ENCODE results near the gene NRF1.

NRF1 gene

GRCh38 chr7:129780974-129781927 is 169.7 kb downstream of the NRF1 start:
- Histone ChIP-seq H3K27me3 (ENCODE audit: control insufficient read depth, insufficient read depth, low read length) (peaks cover 66% of the 10 kb centered on the region), H3K4me1 (ENCODE audit: control insufficient read depth, insufficient read depth, low read length) (peaks cover 2% of the 10 kb centered on the region), H3K9ac (ENCODE audit: low read length) (no peak overlapping the region), H3K36me3 (ENCODE audit: control insufficient read depth, insufficient read depth, low read length) (no peaks in the 10 kb centered on the region), H3K27ac (ENCODE audit: low read depth, low read length) (no peak overlapping the region), H3K4me3 (ENCODE audit: low read length) (no peak overlapping the region)

GRCh38 chr7:129781928-129782817 is 170.7 kb downstream of the NRF1 start:
- no peak overlapping the region for H3K4me3 ChIP-seq (ENCODE audit: low read length)

GRCh38 chr7:129782818-129783583 is 171.5 kb downstream of the NRF1 start:
- H3K4me1 ChIP-seq (ENCODE audit: control insufficient read depth, insufficient read depth, low read length), result peaks cover 2% of the 10 kb centered on the region
- no peak overlapping the region for H3K9ac ChIP-seq (ENCODE audit: low read length)
- no peak overlapping the region for H3K4me3 ChIP-seq (ENCODE audit: low read length)
- peaks cover 60% of the 10 kb centered on the region for H3K27me3 ChIP-seq (ENCODE audit: control insufficient read depth, insufficient read depth, low read length)
- H3K36me3 ChIP-seq (ENCODE audit: control insufficient read depth, insufficient read depth, low read length), result no peaks in the 10 kb centered on the region
- H3K27ac ChIP-seq (ENCODE audit: low read depth, low read length), result no peak overlapping the region

More at GRCh38 chr7:129781928-129782817, 170.7 kb downstream of the NRF1 start:
- Histone ChIP-seq H3K4me1 (ENCODE audit: control insufficient read depth, insufficient read depth, low read length) (peaks cover 2% of the 10 kb centered on the region), H3K36me3 (ENCODE audit: control insufficient read depth, insufficient read depth, low read length) (no peaks in the 10 kb centered on the region), H3K27me3 (ENCODE audit: control insufficient read depth, insufficient read depth, low read length) (peaks cover 66% of the 10 kb centered on the region), H3K9ac (ENCODE audit: low read length) (no peak overlapping the region), H3K27ac (ENCODE audit: low read depth, low read length) (no peak overlapping the region)

- Histone ChIP-seq H3K27ac (ENCODE audit: low read depth, low read length) (no peak overlapping the region), H3K4me3 (ENCODE audit: low read length) (no peak overlapping the region), H3K36me3 (ENCODE audit: control insufficient read depth, insufficient read depth, low read length) (no peaks in the 10 kb centered on the region), H3K4me1 (ENCODE audit: control insufficient read depth, insufficient read depth, low read length) (peaks cover 2% of the 10 kb centered on the region), H3K9ac (ENCODE audit: low read length) (no peak overlapping the region), H3K27me3 (ENCODE audit: control insufficient read depth, insufficient read depth, low read length) (peaks cover 55% of the 10 kb centered on the region)
Measured at GRCh38 chr7:129783584-129783919, 172.0 kb downstream of the NRF1 start.

GRCh38 chr7:129784437-129784782 is 172.9 kb downstream of the NRF1 start:
- Histone ChIP-seq H3K36me3 (ENCODE audit: control insufficient read depth, insufficient read depth, low read length) (no peaks in the 10 kb centered on the region), H3K4me1 (ENCODE audit: control insufficient read depth, insufficient read depth, low read length) (peaks cover 2% of the 10 kb centered on the region), H3K4me3 (ENCODE audit: low read length) (peak overlapping the region; percentile 32), H3K27me3 (ENCODE audit: control insufficient read depth, insufficient read depth, low read length) (peaks cover 50% of the 10 kb centered on the region), H3K27ac (ENCODE audit: low read depth, low read length) (no peak overlapping the region), H3K9ac (ENCODE audit: low read length) (no peak overlapping the region)

GRCh38 chr7:129784783-129785684 is 173.5 kb downstream of the NRF1 start:
- peak overlapping the region; percentile 32 for H3K4me3 ChIP-seq (ENCODE audit: low read length)
- H3K4me1 ChIP-seq (ENCODE audit: control insufficient read depth, insufficient read depth, low read length), result peaks cover 2% of the 10 kb centered on the region
- H3K27ac ChIP-seq (ENCODE audit: low read depth, low read length), result no peak overlapping the region
- H3K27me3 ChIP-seq (ENCODE audit: control insufficient read depth, insufficient read depth, low read length), result peaks cover 50% of the 10 kb centered on the region
- H3K36me3 ChIP-seq (ENCODE audit: control insufficient read depth, insufficient read depth, low read length), result no peaks in the 10 kb centered on the region
- H3K9ac ChIP-seq (ENCODE audit: low read length), result no peak overlapping the region

GRCh38 chr7:129785685-129786514 is 174.4 kb downstream of the NRF1 start:
- H3K36me3 ChIP-seq (ENCODE audit: control insufficient read depth, insufficient read depth, low read length), result no peaks in the 10 kb centered on the region
- H3K27me3 ChIP-seq (ENCODE audit: control insufficient read depth, insufficient read depth, low read length), result peaks cover 47% of the 10 kb centered on the region
- no peak overlapping the region for H3K4me3 ChIP-seq (ENCODE audit: low read length)
- H3K9ac ChIP-seq (ENCODE audit: low read length), result no peak overlapping the region
- peaks cover 2% of the 10 kb centered on the region for H3K4me1 ChIP-seq (ENCODE audit: control insufficient read depth, insufficient read depth, low read length)
- no peak overlapping the region for H3K27ac ChIP-seq (ENCODE audit: low read depth, low read length)

GRCh38 chr7:129786825-129787563 is 175.5 kb downstream of the NRF1 start:
- no peak overlapping the region for H3K9ac ChIP-seq (ENCODE audit: low read length)
- no peaks in the 10 kb centered on the region for H3K36me3 ChIP-seq (ENCODE audit: control insufficient read depth, insufficient read depth, low read length)
- peaks cover 40% of the 10 kb centered on the region for H3K27me3 ChIP-seq (ENCODE audit: control insufficient read depth, insufficient read depth, low read length)
- H3K4me3 ChIP-seq (ENCODE audit: low read length), result no peak overlapping the region
- H3K4me1 ChIP-seq (ENCODE audit: control insufficient read depth, insufficient read depth, low read length), result peaks cover 2% of the 10 kb centered on the region
- no peak overlapping the region for H3K27ac ChIP-seq (ENCODE audit: low read depth, low read length)

GRCh38 chr7:129789000-129789399 is 177.5 kb downstream of the NRF1 start:
- peaks cover 23% of the 10 kb centered on the region for H3K27me3 ChIP-seq (ENCODE audit: control insufficient read depth, insufficient read depth, low read length)
- H3K4me3 ChIP-seq (ENCODE audit: low read length), result no peak overlapping the region
- peaks cover 2% of the 10 kb centered on the region for H3K4me1 ChIP-seq (ENCODE audit: control insufficient read depth, insufficient read depth, low read length)
- H3K36me3 ChIP-seq (ENCODE audit: control insufficient read depth, insufficient read depth, low read length), result no peaks in the 10 kb centered on the region
- H3K9ac ChIP-seq (ENCODE audit: low read length), result no peak overlapping the region
- H3K27ac ChIP-seq (ENCODE audit: low read depth, low read length), result no peak overlapping the region

GRCh38 chr7:129789652-129790051 is 178.1 kb downstream of the NRF1 start:
- Histone ChIP-seq H3K27ac (ENCODE audit: low read depth, low read length) (no peak overlapping the region), H3K4me3 (ENCODE audit: low read length) (no peak overlapping the region), H3K27me3 (ENCODE audit: control insufficient read depth, insufficient read depth, low read length) (peaks cover 21% of the 10 kb centered on the region), H3K4me1 (ENCODE audit: control insufficient read depth, insufficient read depth, low read length) (peaks cover 2% of the 10 kb centered on the region), H3K9ac (ENCODE audit: low read length) (no peak overlapping the region), H3K36me3 (ENCODE audit: control insufficient read depth, insufficient read depth, low read length) (no peaks in the 10 kb centered on the region)
